Upper lobe of left lung (tissue), 6 donors: ENCODE data around the gene CDC73. TPM values are rescaled to one million over a fixed set of nuclear protein-coding genes. Genes with fewer than 3 reads are reported as not detected.

Source experiments
- ATAC-seq, 2 donors: fragments of 200-7000 bp; cut with Tn5 transposase; one replicate each; pipeline ENCODE4 v1.9.1; 2022; ENCODE audit warnings: mild to moderate bottlenecking in 2 of 2, moderate library complexity in 2 of 2; ENCODE audit not compliant: low FRiP score in 2 of 2
- DNase-seq, 2 donors: peaks; one replicate each; pipeline ENCODE4 v3.0.0-alpha.2; 2019 to 2020
- H3K27ac ChIP-seq, 4 donors: fragments of 200-600 bp; sonication (generic); one replicate each; pipeline ENCODE4 v1.5.1; 2016 to 2019
- H3K27me3 ChIP-seq, 4 donors: fragments of 200-600 bp; sonication (generic); one replicate each; pipeline ENCODE4 v1.5.1; 2017 to 2019
- H3K36me3 ChIP-seq, 4 donors: fragments of 200-600 bp; sonication (generic); one replicate each; pipeline ENCODE4 v1.5.1; 2016 to 2019
- H3K4me1 ChIP-seq, 4 donors: fragments of 200-600 bp; sonication (generic); one replicate each; pipeline ENCODE4 v1.5.1; 2018 to 2019
- H3K4me3 ChIP-seq, 4 donors: fragments of 200-600 bp; sonication (generic); one replicate each; pipeline ENCODE4 v1.5.1; 2017 to 2019; ENCODE audit warnings: mild to moderate bottlenecking in 2 of 4, moderate library complexity in 1 of 4
- H3K9me3 ChIP-seq, 4 donors: fragments of 200-600 bp; sonication (generic); one replicate each; pipeline ENCODE4 v1.5.1; 2018 to 2019
- CTCF ChIP-seq, 6 experiments: fragments of 450-650 bp in 4 of 6; fragments of 200-600 bp in 2 of 6; sonication (generic) in 2 of 6; IDR thresholded peaks; one replicate each; pipeline ENCODE4 v1.5.1; 2016 to 2019; ENCODE audit warnings: antibody characterized with exemption in 6 of 6
- EP300 ChIP-seq, 4 donors: sonication (generic); formaldehyde crosslinking; IDR thresholded peaks; one replicate each; pipeline ENCODE4 v1.5.1; 2017; ENCODE audit warnings: antibody characterized with exemption in 4 of 4, control low read depth in 2 of 4
- POLR2A ChIP-seq, 4 donors: fragments of 450-650 bp; IDR thresholded peaks; one replicate each; pipeline ENCODE4 v1.5.1; 2016 to 2017; ENCODE audit warnings: antibody characterized with exemption in 4 of 4, mild to moderate bottlenecking in 2 of 4
- POLR2AphosphoS5 ChIP-seq, 2 donors: sonication (generic); formaldehyde crosslinking; IDR thresholded peaks; one replicate each; pipeline ENCODE4 v1.5.1; 2017; ENCODE audit warnings: antibody characterized with exemption in 2 of 2
- WGBS, 2 donors: methylation state at CpG; one replicate each; pipeline ENCODE4 v1.1.5; 2017 to 2018; 5-methylcytosine and 5-hydroxymethylcytosine counted together
- small RNA-seq, 4 donors: library from RNA; depleted of rRNA; stranded (forward); fragments of <200 nt; gene quantifications; one replicate each; pipeline ENCODE3, GENCODE V24; 2016
- total RNA-seq, 6 donors: library from RNA; depleted of rRNA in 4 of 6; stranded (reverse); fragments of >200 nt in 4 of 6; gene quantifications; one replicate each; pipeline versions ENCODE4 v1.1.0 to v1.2.1, GENCODE V29; 2016 to 2021
- donor health status: DM: no; HTN: no; CAD: no; lungs with moderate emphysema.
- donor health status: DM: no; HTN: yes; CAD: no; lungs with severe emphysema.

Gene CDC73
- total RNA-seq, 6 donors from 2014 or later = 35.1 to 77.5 (median 47.5) TPM

GRCh38 chr1:193303849-193304248 lies 182.0 kb downstream of the CDC73 start:
- no peak for TF ChIP-seq CTCF (IDR thresholded peaks at IDR 0.05)
- TF ChIP-seq POLR2AphosphoS5 (IDR thresholded peaks at IDR 0.05) = no peak
- no peak for TF ChIP-seq POLR2A (IDR thresholded peaks at IDR 0.05)
- no peak for TF ChIP-seq EP300 (IDR thresholded peaks at IDR 0.05)
- 83 to 84% methylated on average over 1 of the region's 1 CpG for WGBS, 2 donors
- no peak for DNase-seq
- Histone ChIP-seq H3K36me3 (no peaks in the 10 kb centered on the region), H3K27me3 (no peaks in the 10 kb centered on the region), H3K27ac (no peak overlapping the region), H3K9me3 (no peaks in the 10 kb centered on the region), H3K4me3 (no peak overlapping the region), H3K4me1 (no peaks in the 10 kb centered on the region)
- no peak for ATAC-seq

Small RNA genes lying within 50 kb of the gene (small RNA-seq; reads per million reads assigned to genes)
- gene MIR1278 = 0 reads per million in 4 donors

Other genes starting within 250 kb of the CDC73 start
- 10 to 100 TPM; 24.9 to 49.8 (median 36.4) TPM for gene UCHL5, start 62.7 kb upstream of the CDC73 start, total RNA-seq
- gene RO60, start 62.4 kb upstream of the CDC73 start, total RNA-seq = 100 to 1,000 TPM in 2 of 6 donors, 10 to 100 TPM in 4; 49.5 to 131 (median 72.0) TPM
- gene GLRX2, start 16.6 kb upstream of the CDC73 start, total RNA-seq = 10 to 100 TPM in 2 of 6 donors, 1 to 10 TPM in 4; 1.4 to 18.6 (median 6.6) TPM
- 1 to 10 TPM in 4 of 6 donors, under 1 TPM in 2; 0.44 to 3.3 (median 1.5) TPM for gene B3GALT2, start 64.6 kb downstream of the CDC73 start, total RNA-seq